Tongue (tissue), 2 donors: ENCODE results near the gene PFKP. TPM values are rescaled to one million over a fixed set of nuclear protein-coding genes. Genes with fewer than 3 reads are reported as not detected.

Experiments
- DNase-seq: peaks from one replicate; pipeline ENCODE4 v3.0.0-alpha.2; 2015
- total RNA-seq: library from RNA; depleted of rRNA; stranded (reverse); fragments of >200 nt; gene quantifications from one replicate; pipeline ENCODE4 v1.2.3, GENCODE V29; 2014

Gene PFKP
- total RNA-seq: 43.2 TPM

GRCh38 chr10:3067118-3067858 is at the start of gene PFKP:
Gene PFKP (plus strand): TSS chr10:3067548. CDS start chr10:3067596, 48 bp downstream.
- peak; percentile 33 for DNase-seq

- DNase-seq: no peak
Measured at GRCh38 chr10:3018247-3018646, 49.1 kb upstream of the PFKP start.

- no peak for DNase-seq
Measured at GRCh38 chr10:3020311-3020710, 47.0 kb upstream of the PFKP start.

- DNase-seq: no peak
Measured at GRCh38 chr10:3020881-3021280, 46.5 kb upstream of the PFKP start.

GRCh38 chr10:3022027-3022426 is 45.3 kb upstream of the PFKP start:
- DNase-seq: no peak

GRCh38 chr10:3023892-3024291 is 43.5 kb upstream of the PFKP start:
- no peak for DNase-seq

GRCh38 chr10:3025026-3025683 is 42.2 kb upstream of the PFKP start:
- DNase-seq: no peak

- DNase-seq: no peak
Measured at GRCh38 chr10:3027866-3028265, 39.5 kb upstream of the PFKP start.

- DNase-seq: no peak
Measured at GRCh38 chr10:3028441-3028840, 38.9 kb upstream of the PFKP start.

- DNase-seq: no peak
Measured at GRCh38 chr10:3030765-3031164, 36.6 kb upstream of the PFKP start.

GRCh38 chr10:3031490-3031889 is 35.9 kb upstream of the PFKP start:
- DNase-seq: no peak

GRCh38 chr10:3033925-3034324 is 33.4 kb upstream of the PFKP start:
- no peak for DNase-seq

GRCh38 chr10:3034616-3035015 is 32.7 kb upstream of the PFKP start:
- DNase-seq: no peak

- DNase-seq: no peak
Measured at GRCh38 chr10:3036155-3037021, 31.0 kb upstream of the PFKP start.

GRCh38 chr10:3037182-3037581 is 30.2 kb upstream of the PFKP start:
- DNase-seq: no peak

- no peak for DNase-seq
Measured at GRCh38 chr10:3040069-3040468, 27.3 kb upstream of the PFKP start.

- no peak for DNase-seq
Measured at GRCh38 chr10:3042589-3042988, 24.8 kb upstream of the PFKP start.

GRCh38 chr10:3043512-3044368 is 23.6 kb upstream of the PFKP start:
- DNase-seq: peak; percentile 84

- DNase-seq: peak; percentile 70
Measured at GRCh38 chr10:3045471-3046209, 21.7 kb upstream of the PFKP start.

GRCh38 chr10:3046210-3046779 is 21.1 kb upstream of the PFKP start:
- DNase-seq: no peak

GRCh38 chr10:3046981-3047547 is 20.3 kb upstream of the PFKP start:
- no peak for DNase-seq
